Measurements from ENCODE around the gene ATP2A3. TPM values are rescaled to one million over a fixed set of nuclear protein-coding genes. Genes with fewer than 3 reads are reported as not detected.
A peak's percentile ranks its signal among the peaks of the same experiment; 100 is the strongest.

The ATP2A3 gene
- total RNA-seq, 6 experiments from 2014 or later = 1.5 to 4.3 (median 2.3) TPM

GRCh38 chr17:3926860-3927627, 37.2 kb downstream of the ATP2A3 start:
- Histone ChIP-seq H3K9me3 (no peaks in the 10 kb centered on the region), H3K4me3 (no peak overlapping the region), H3K27ac (no peak overlapping the region), H3K4me1 (no peaks in the 10 kb centered on the region), H3K36me3 (no peaks in the 10 kb centered on the region), H3K27me3 (no peaks in the 10 kb centered on the region)
- ATAC-seq (no peak), DNase-seq (no peak)
- WGBS (ENCODE audit: insufficient coverage, low coverage, low lambda C conversion rate, missing lambda C conversion rate) = 40% methylated on average over 3 of the region's 16 CpGs
- intact Hi-C loops (cut with DNase I) = no loop called here
- TF ChIP-seq CTCF (IDR thresholded peaks at IDR 0.05) = no peak
- no peak for TF ChIP-seq POLR2A (IDR thresholded peaks at IDR 0.05)

GRCh38 chr17:3925684-3926485, 38.4 kb downstream of the ATP2A3 start:
- intact Hi-C loops (cut with DNase I) = no loop called here
- no peak for TF ChIP-seq CTCF (IDR thresholded peaks at IDR 0.05)
- TF ChIP-seq POLR2A (IDR thresholded peaks at IDR 0.05) = no peak
- DNase-seq (no peak), ATAC-seq (no peak)
- no peaks in the 10 kb centered on the region for H3K36me3 ChIP-seq
- no peak overlapping the region for H3K27ac ChIP-seq
- H3K4me1 ChIP-seq = no peaks in the 10 kb centered on the region
- WGBS (ENCODE audit: insufficient coverage, low coverage, low lambda C conversion rate, missing lambda C conversion rate) = 85% methylated on average over 8 of the region's 17 CpGs
- H3K27me3 ChIP-seq = no peaks in the 10 kb centered on the region
- no peak overlapping the region for H3K4me3 ChIP-seq
- no peaks in the 10 kb centered on the region for H3K9me3 ChIP-seq

GRCh38 chr17:3924512-3925350, 39.5 kb downstream of the ATP2A3 start:
- no peak for DNase-seq
- no peaks in the 10 kb centered on the region for H3K36me3 ChIP-seq

More at GRCh38 chr17:3924512-3925350, 39.5 kb downstream of the ATP2A3 start:
- peak in 1 of 4 donors; percentile 18 for ATAC-seq
- Histone ChIP-seq H3K9me3 (no peaks in the 10 kb centered on the region), H3K27ac (no peak overlapping the region), H3K27me3 (no peaks in the 10 kb centered on the region), H3K4me3 (no peak overlapping the region), H3K4me1 (no peaks in the 10 kb centered on the region)
- TF ChIP-seq CTCF (IDR thresholded peaks at IDR 0.05) = no peak
- no peak for TF ChIP-seq POLR2A (IDR thresholded peaks at IDR 0.05)
- 74% methylated on average over 6 of the region's 40 CpGs for WGBS (ENCODE audit: insufficient coverage, low coverage, low lambda C conversion rate, missing lambda C conversion rate)
- intact Hi-C loops (cut with DNase I) = no loop called here
